Measurements from ENCODE around the gene CHDH.

DNA sequence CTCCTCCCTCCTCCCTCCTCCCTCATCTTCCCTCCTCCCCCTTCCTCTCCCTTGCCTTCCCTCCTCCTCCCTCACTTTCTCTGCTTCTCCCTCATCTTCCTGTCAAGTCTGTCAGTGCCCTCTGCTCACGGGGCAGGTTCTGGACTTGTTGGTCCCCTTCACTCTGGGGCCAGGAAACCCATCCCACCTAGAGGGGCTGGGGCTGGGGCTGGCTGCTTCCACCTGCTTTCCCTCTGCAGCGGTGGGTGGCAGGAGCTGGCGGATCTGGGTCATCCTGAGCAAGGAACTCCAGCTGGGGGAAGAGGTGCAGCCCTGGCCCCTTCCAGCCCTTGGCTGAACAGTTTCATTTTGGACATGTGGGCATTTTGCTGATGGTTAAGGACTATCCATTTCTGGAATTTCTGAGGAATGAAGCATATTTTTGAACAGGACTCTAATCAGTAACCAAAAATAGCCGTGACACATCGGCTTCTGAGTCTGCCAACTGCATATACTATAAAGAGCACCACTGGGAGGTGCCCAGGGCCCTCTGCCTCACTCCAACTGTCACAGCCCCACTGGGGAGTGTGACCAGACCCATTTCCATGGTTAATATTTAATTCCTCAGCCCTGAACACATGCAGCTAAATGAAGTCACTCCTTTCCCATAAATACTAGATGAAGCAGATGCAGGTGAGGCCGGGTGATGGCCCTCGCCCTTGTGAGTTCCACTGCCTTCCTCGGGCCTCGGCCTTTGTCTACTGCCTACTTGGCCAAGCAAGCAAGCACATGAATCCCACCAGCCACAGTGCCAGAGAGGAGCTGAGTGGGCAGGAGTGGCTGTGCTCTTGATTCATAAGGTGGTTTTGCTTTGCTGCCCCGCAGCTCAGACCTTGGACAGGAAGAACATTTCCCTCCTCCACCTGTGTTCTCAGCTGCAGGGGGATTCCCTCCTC lies 39.8 kb downstream of the CHDH start:
- TF ChIP-seq, protein P1, sequence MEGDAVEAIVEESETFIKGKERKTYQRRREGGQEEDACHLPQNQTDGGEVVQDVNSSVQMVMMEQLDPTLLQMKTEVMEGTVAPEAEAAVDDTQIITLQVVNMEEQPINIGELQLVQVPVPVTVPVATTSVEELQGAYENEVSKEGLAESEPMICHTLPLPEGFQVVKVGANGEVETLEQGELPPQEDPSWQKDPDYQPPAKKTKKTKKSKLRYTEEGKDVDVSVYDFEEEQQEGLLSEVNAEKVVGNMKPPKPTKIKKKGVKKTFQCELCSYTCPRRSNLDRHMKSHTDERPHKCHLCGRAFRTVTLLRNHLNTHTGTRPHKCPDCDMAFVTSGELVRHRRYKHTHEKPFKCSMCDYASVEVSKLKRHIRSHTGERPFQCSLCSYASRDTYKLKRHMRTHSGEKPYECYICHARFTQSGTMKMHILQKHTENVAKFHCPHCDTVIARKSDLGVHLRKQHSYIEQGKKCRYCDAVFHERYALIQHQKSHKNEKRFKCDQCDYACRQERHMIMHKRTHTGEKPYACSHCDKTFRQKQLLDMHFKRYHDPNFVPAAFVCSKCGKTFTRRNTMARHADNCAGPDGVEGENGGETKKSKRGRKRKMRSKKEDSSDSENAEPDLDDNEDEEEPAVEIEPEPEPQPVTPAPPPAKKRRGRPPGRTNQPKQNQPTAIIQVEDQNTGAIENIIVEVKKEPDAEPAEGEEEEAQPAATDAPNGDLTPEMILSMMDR (conservative IDR thresholded peaks at IDR 0.05; ENCODE audit: low read length), result no peak
- TF ChIP-seq EZH2phosphoT487 (IDR thresholded peaks at IDR 0.05; ENCODE audit: borderline replicate concordance, low read depth, low read length), result no peak
